ENCODE results near the gene PLEKHA7. TPM values are rescaled to one million over a fixed set of nuclear protein-coding genes. Genes with fewer than 3 reads are reported as not detected.
"Not testable (repeated sequence)": the region's sequence is repeated elsewhere in the genome, so short reads cannot be mapped to it uniquely, and the experiment has no call there.

Gene PLEKHA7
- total RNA-seq, 1 donor from 2014 or later, result 15.6 TPM

DNA sequence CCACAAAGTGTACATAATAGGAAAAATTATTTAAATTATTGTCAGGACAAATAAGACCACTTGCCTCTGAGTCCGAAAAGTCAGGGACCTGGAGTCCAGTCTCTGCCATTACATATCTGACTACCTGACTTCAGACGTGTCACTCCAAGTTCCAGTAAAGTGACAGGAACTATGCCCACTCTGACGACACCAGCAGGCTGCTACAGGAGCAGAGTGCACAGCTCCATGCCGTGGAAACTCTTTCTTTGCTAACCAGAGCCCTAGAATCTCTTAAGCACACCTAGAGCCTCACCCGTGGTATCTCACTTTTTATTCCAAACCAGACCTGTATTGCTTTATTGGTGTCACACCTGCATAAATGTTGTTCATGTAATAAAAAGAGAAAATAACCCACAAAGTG, 93.7 kb downstream of the PLEKHA7 start:
- Mint-ChIP-seq H3K36me3 (ENCODE audit: unreplicated experiment) (peaks cover 2% of the 10 kb centered on the region), H3K27me3 (ENCODE audit: unreplicated experiment) (peaks cover 4% of the 10 kb centered on the region), H3K27ac (ENCODE audit: unreplicated experiment) (no peak overlapping the region), H3K4me3 (ENCODE audit: unreplicated experiment) (no peak overlapping the region), H3K9me3 (ENCODE audit: unreplicated experiment) (no peaks in the 10 kb centered on the region), H3K4me1 (ENCODE audit: unreplicated experiment) (peaks cover 8% of the 10 kb centered on the region)
- TF ChIP-seq, protein P1, sequence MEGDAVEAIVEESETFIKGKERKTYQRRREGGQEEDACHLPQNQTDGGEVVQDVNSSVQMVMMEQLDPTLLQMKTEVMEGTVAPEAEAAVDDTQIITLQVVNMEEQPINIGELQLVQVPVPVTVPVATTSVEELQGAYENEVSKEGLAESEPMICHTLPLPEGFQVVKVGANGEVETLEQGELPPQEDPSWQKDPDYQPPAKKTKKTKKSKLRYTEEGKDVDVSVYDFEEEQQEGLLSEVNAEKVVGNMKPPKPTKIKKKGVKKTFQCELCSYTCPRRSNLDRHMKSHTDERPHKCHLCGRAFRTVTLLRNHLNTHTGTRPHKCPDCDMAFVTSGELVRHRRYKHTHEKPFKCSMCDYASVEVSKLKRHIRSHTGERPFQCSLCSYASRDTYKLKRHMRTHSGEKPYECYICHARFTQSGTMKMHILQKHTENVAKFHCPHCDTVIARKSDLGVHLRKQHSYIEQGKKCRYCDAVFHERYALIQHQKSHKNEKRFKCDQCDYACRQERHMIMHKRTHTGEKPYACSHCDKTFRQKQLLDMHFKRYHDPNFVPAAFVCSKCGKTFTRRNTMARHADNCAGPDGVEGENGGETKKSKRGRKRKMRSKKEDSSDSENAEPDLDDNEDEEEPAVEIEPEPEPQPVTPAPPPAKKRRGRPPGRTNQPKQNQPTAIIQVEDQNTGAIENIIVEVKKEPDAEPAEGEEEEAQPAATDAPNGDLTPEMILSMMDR (IDR thresholded peaks at IDR 0.05), result no peak
- DNase-seq (ENCODE audit: extremely low spot score, unreplicated experiment), result no peak

DNA sequence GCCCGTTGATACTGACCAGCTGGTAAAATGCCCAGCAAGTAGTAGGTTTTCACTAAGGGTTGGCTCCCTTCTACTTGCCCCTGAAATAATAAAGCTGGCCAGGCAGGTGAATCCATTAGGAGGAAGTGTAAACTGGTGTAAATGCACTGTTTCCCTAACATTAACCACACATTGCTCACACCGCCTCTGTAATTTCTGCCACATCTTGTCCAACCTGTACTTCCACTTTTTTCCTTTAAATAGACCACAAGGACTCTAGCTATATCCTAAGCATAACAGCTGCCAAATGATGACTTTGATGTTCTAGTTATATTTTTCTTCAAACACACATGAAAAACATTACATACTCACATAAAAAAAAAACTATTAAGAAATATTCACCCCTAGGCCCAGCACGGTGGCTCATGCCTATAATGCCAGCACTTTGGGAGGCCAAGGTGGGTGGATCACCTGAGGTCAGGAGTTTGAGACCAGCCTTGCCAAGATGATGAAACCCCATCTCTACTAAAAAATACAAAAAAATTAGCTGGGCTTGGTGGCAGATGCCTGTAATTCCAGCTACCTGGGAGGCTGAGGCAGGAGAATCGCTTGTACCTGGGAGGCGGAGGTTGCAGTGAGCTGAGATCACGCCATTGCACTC, 95.6 kb downstream of the PLEKHA7 start:
- H3K36me3 Mint-ChIP-seq (ENCODE audit: unreplicated experiment); H3K4me1 Mint-ChIP-seq (ENCODE audit: unreplicated experiment); H3K27me3 Mint-ChIP-seq (ENCODE audit: unreplicated experiment); H3K9me3 Mint-ChIP-seq (ENCODE audit: unreplicated experiment); H3K4me3 Mint-ChIP-seq (ENCODE audit: unreplicated experiment); DNase-seq (ENCODE audit: extremely low spot score, unreplicated experiment); H3K27ac Mint-ChIP-seq (ENCODE audit: unreplicated experiment): not testable (repeated sequence)

DNA sequence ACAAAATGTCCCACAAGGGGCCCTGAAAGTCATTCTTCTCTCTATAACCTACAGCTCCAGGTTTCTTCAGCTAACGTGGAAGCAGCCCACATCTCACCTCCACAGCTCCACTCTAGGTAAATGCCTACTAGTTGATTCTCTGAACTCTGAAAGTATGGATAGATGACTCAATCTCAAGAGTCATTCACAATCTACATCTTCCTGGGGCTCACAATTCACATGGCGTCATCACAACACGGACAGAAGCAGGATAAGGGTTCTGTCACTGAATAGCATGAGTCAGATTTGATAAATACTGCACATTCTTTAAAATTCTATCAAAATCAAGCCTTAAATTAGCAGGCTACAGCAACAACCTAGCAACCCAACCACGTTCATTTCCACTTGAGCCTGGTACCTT, 96.3 kb downstream of the PLEKHA7 start:
- Mint-ChIP-seq H3K4me3 (ENCODE audit: unreplicated experiment) (no peak overlapping the region), H3K27me3 (ENCODE audit: unreplicated experiment) (peaks cover 7% of the 10 kb centered on the region), H3K27ac (ENCODE audit: unreplicated experiment) (no peak overlapping the region), H3K9me3 (ENCODE audit: unreplicated experiment) (no peaks in the 10 kb centered on the region), H3K36me3 (ENCODE audit: unreplicated experiment) (peaks cover 2% of the 10 kb centered on the region), H3K4me1 (ENCODE audit: unreplicated experiment) (no peaks in the 10 kb centered on the region)
- no peak for DNase-seq (ENCODE audit: extremely low spot score, unreplicated experiment)
- TF ChIP-seq, protein P1 (IDR thresholded peaks at IDR 0.05), result no peak

DNA sequence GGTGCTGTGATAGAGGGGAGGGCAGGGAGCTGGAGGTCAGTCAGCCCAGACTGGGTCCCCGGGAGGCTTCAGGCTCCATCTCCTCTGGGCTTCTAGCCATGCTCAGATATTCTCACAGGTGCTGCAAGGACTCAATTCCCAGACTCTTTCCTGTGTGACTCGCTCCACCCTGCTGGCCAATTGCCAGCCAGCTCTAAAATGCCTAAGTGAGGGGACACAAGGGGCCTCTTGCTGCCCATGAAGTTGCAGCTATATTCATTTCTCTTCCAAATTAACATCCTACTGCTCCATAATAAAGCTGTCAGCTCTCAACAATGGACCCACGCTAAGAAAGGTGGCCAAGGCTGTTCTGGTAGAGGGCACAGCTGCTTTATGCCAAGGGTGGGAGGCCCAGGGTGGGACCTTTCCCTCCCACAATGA, 101.5 kb downstream of the PLEKHA7 start:
- H3K9me3 Mint-ChIP-seq (ENCODE audit: unreplicated experiment), result no peaks in the 10 kb centered on the region
- no peak overlapping the region for H3K27ac Mint-ChIP-seq (ENCODE audit: unreplicated experiment)
- no peak overlapping the region for H3K4me3 Mint-ChIP-seq (ENCODE audit: unreplicated experiment)
- H3K4me1 Mint-ChIP-seq (ENCODE audit: unreplicated experiment), result no peaks in the 10 kb centered on the region
- H3K27me3 Mint-ChIP-seq (ENCODE audit: unreplicated experiment), result peaks cover 4% of the 10 kb centered on the region
- peaks cover 2% of the 10 kb centered on the region for H3K36me3 Mint-ChIP-seq (ENCODE audit: unreplicated experiment)
- TF ChIP-seq, protein P1 (IDR thresholded peaks at IDR 0.05), result no peak
- no peak for DNase-seq (ENCODE audit: extremely low spot score, unreplicated experiment)

DNA sequence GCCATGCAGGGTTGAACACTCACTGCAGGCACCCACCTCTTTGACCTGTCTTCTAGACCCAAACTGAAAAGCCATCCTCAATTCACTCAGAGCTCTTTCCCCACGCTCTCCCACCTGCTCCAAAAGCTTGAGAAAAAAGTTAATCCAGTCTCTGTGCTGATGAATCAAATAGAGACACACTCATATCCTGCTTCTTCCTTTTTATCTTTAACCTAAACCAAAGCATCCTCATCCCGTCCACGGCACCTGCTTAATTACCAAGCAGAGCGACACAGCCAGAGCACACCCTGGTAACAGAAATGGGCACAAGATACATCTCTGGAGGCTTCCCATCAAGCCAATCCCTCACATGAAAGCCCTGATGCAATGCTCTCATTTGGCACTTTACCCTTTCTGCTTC, 102.6 kb downstream of the PLEKHA7 start:
- Mint-ChIP-seq H3K9me3 (ENCODE audit: unreplicated experiment) (no peaks in the 10 kb centered on the region), H3K36me3 (ENCODE audit: unreplicated experiment) (no peaks in the 10 kb centered on the region), H3K27me3 (ENCODE audit: unreplicated experiment) (peaks cover 4% of the 10 kb centered on the region), H3K4me3 (ENCODE audit: unreplicated experiment) (no peak overlapping the region), H3K4me1 (ENCODE audit: unreplicated experiment) (no peaks in the 10 kb centered on the region), H3K27ac (ENCODE audit: unreplicated experiment) (no peak overlapping the region)
- DNase-seq (ENCODE audit: extremely low spot score, unreplicated experiment), result no peak
- TF ChIP-seq, protein P1 (IDR thresholded peaks at IDR 0.05), result no peak
